D721Med (cell line): ENCODE data around the gene ZNF181.
A peak's percentile ranks its signal among the peaks of the same experiment; 100 is the strongest.

Experiments used
- DNase-seq: peaks from one replicate; pipeline ENCODE4 v3.0.0; 2011; ENCODE audit warnings: low spot score; ENCODE audit not compliant: insufficient read length
- FAIRE-seq: peaks from 2 replicates; lab custom pipeline; 2011; peaks lifted over from hg19 to GRCh38; lab: Jason Lieb, UNC
- TF ChIP-seq, protein P1 (sequence below): IDR thresholded peaks from 2 replicates; pipeline ENCODE4 v1.5.1; 2012; ENCODE audit warnings: mild to moderate bottlenecking, control low read depth; ENCODE audit not compliant: insufficient read depth; ENCODE audit errors: missing control alignments

Gene ZNF181

DNA sequence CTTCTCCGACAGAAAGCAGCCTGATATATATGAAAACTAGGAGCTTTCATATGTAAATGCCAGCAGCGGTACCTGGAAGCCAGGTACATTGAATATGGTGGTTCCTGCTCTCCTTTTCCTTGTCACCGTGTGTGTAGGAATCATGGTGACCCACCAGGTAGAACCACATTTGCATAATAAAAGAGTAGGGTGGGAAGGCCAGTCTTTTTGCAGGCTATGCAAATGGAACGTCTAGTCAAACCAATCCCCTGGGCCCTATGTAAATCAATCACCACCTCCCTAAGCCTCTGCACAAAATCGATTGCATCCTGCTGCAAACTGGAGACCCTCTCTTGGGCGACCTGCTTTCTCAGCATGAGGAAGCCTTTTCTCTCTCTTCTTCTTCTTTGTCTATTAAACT is 22.2 kb upstream of the ZNF181 start:
- TF ChIP-seq, protein P1, sequence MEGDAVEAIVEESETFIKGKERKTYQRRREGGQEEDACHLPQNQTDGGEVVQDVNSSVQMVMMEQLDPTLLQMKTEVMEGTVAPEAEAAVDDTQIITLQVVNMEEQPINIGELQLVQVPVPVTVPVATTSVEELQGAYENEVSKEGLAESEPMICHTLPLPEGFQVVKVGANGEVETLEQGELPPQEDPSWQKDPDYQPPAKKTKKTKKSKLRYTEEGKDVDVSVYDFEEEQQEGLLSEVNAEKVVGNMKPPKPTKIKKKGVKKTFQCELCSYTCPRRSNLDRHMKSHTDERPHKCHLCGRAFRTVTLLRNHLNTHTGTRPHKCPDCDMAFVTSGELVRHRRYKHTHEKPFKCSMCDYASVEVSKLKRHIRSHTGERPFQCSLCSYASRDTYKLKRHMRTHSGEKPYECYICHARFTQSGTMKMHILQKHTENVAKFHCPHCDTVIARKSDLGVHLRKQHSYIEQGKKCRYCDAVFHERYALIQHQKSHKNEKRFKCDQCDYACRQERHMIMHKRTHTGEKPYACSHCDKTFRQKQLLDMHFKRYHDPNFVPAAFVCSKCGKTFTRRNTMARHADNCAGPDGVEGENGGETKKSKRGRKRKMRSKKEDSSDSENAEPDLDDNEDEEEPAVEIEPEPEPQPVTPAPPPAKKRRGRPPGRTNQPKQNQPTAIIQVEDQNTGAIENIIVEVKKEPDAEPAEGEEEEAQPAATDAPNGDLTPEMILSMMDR = no peak
- DNase-seq = no peak
- no peak for FAIRE-seq

DNA sequence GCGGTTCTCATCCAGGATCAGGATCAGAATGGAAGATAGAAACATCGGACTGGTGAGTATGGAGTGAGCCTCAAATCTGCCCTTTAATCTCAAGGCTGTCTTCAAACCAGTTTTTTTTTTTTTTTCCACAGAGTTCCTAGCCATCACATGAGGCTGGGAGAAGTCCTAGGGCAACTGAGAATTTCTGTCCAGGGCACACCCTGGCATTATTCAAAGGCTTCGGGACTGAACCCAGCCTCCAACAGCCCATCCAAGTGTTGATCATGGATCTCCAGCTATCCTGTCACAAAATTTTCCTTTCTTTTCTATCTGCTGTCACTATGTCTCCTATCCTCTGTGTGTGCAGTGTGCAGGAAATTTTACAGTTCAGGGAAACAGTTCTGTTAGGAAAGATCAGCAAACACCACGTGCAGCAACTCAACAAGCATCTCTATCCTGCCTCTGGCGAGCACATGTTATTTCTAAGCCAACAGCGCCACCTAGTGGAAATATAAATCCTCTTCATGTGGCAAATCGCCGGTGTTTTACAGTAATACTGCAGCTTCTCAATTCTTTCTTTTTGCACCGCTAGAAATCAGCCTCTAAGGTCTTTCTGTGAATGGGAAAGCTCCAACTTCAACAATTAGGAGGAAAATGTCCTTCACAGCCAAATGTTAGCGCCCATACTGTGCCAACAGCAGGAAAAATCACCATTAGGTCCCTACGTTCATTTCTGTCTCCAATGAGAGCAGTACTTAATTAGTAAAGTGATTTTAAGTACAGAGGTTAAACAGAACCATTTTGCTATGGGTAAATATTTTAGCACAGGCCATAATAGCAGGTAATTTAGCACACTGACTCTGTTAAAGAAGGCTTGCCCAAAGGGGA is 21.4 kb upstream of the ZNF181 start:
- DNase-seq = no peak
- peak; percentile 63 for FAIRE-seq
- TF ChIP-seq, protein P1 = peak; percentile 72

DNA sequence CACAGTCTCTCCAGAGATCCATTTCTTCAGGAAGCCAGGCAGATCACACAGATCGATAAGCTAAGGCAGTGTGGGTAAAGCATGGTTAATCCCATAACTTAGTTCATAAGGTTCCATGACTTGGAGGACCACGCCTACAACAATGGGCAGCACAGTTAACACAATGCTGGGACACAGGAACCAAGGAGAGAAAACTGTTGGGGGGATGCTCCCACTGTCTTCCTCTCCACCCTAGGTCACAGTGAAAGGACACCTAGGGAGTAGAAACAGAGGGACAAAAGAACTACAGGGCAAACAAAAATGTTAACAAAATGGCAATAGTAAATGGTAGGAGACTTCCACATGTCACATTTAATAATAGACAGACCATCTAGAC is 20.8 kb upstream of the ZNF181 start:
- FAIRE-seq = no peak
- DNase-seq = no peak
- TF ChIP-seq, protein P1 = no peak

DNA sequence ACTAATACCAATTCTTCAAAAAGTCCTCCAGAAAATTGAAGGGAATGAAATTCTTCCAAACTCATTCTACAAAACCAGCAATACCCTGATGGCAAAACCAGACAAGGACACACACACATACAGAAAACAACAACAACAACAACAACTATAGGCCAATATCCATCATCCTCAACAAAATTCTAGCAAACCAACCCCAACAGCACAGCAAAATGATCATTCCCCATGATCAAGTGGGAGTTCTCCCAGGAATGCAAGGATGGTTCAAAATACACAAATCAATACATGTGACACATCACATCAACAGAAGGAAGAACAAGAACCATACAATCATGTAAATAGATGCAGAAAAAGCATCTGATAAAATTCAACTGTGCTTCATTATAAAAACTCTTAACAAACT is 18.7 kb upstream of the ZNF181 start:
- DNase-seq (no peak), FAIRE-seq (no peak)
- TF ChIP-seq, protein P1 = no peak

DNA sequence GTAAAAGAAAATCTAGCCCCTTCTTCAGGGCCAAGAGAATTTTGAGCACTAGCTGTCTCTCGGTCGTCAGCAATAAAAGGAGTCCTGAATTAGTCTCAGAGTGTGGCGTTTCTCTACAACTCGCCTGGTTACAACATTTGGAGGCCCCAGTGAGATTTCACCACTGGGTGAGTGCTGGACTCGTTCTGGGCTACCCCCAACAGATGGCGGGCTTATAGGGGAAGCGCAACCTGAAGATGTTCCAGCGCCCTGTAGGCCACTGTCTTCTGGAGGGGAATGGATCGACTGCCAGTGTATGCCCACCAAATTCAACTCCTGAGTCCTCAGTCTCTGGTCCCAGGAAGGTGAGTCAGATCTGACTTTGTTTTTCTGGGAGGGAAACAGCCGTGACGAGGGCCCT is 11.7 kb upstream of the ZNF181 start:
- FAIRE-seq = no peak
- TF ChIP-seq, protein P1 = no peak
- DNase-seq = no peak

DNA sequence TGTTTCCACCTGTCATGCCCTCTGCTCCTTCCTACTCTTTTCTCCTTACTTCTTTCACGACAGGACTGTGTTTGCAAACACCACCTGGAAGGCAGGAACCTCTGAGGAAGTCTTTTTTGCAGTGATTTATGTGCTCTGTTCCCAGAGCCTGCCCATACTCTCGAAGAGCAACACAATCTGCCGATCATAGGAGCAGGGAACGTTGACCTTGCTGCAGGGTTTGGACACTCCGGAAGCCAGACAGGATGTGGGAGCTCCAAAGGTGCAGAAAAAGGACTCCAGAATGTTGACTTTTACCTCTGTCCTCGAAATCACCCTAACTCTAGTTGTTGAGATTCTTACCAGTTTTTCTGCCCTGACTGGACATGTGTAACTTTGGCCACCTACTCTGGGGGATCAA is 8.6 kb upstream of the ZNF181 start:
- FAIRE-seq = no peak
- TF ChIP-seq, protein P1 = no peak
- DNase-seq = no peak
